Neural cell (in vitro differentiated cells): Measurements from ENCODE around the gene FRMD1. TPM values are rescaled to one million over a fixed set of nuclear protein-coding genes. Genes with fewer than 3 reads are reported as not detected.

ENCODE experiments used
- H2AFZ ChIP-seq: fragments of 200-600, 300-800 bp; sonication (generic), shearing (Covaris generic); 2 replicates; pipeline ENCODE4 v1.6.0; 2014; ENCODE audit warnings: low read depth, mild to moderate bottlenecking, antibody characterized with exemption, low read length, moderate library complexity
- H3F3A ChIP-seq: fragments of 200-600 bp; shearing (Covaris generic); 2 replicates; pipeline ENCODE4 v1.6.1; 2016; ENCODE audit warnings: mild to moderate bottlenecking, moderate library complexity, mixed read lengths, antibody characterized with exemption, low read length; ENCODE audit not compliant: insufficient read depth, poor library complexity, severe bottlenecking
- H3K27ac ChIP-seq: fragments of 200-600, 300-800 bp; sonication (generic), shearing (Covaris generic); 2 replicates; pipeline ENCODE4 v1.5.1; 2014; ENCODE audit warnings: mild to moderate bottlenecking, low read length, moderate library complexity
- H3K27me3 ChIP-seq: fragments of 300-800, 200-600 bp; sonication (generic), shearing (Covaris generic); 2 replicates; pipeline ENCODE4 v1.6.0; 2014; ENCODE audit warnings: mild to moderate bottlenecking, low read depth, low read length, moderate library complexity; ENCODE audit not compliant: insufficient read depth
- H3K36me3 ChIP-seq: fragments of 300-800, 200-600 bp; sonication (generic), shearing (Covaris generic); 2 replicates; pipeline ENCODE4 v1.5.1; 2014; ENCODE audit warnings: mild to moderate bottlenecking, antibody characterized with exemption, low read length, moderate library complexity; ENCODE audit not compliant: insufficient read depth
- H3K4me2 ChIP-seq: fragments of 300-800, 200-600 bp; sonication (generic), shearing (Covaris generic); 2 replicates; pipeline ENCODE4 v1.6.0; 2014; ENCODE audit warnings: mild to moderate bottlenecking, low read length
- H3K4me3 ChIP-seq: fragments of 300-800, 200-600 bp; sonication (generic), shearing (Covaris generic); 2 replicates; pipeline ENCODE4 v1.5.1; 2014; ENCODE audit warnings: mild to moderate bottlenecking, low read length, moderate library complexity
- H3K79me2 ChIP-seq: fragments of 200-600 bp; shearing (Covaris generic); replicated peaks from 2 replicates; pipeline ENCODE4 v1.6.0; 2014; ENCODE audit warnings: mild to moderate bottlenecking, low read length, moderate library complexity; ENCODE audit not compliant: insufficient read depth
- H3K9ac ChIP-seq: fragments of 300-800, 200-600 bp; sonication (generic), shearing (Covaris generic); 2 replicates; pipeline ENCODE4 v1.6.1; 2016; ENCODE audit warnings: mild to moderate bottlenecking, low read length, mixed read lengths
- H3K9me2 ChIP-seq: fragments of 200-600 bp; shearing (Covaris generic); 2 replicates; pipeline ENCODE4 v1.6.1; 2016; ENCODE audit warnings: mild to moderate bottlenecking, low read length, mixed read lengths; ENCODE audit not compliant: insufficient read depth
- H3K9me3 ChIP-seq: fragments of 200-600, 300-800 bp; sonication (generic), shearing (Covaris generic); 2 replicates; pipeline ENCODE4 v1.6.1; 2016; ENCODE audit warnings: mild to moderate bottlenecking, mixed run types, low read length, moderate library complexity, mixed read lengths
- H4K20me1 ChIP-seq: fragments of 200-600 bp; shearing (Covaris generic); 2 replicates; pipeline ENCODE4 v1.6.1; 2016; ENCODE audit warnings: mild to moderate bottlenecking, mixed run types; ENCODE audit not compliant: insufficient read depth
- CTCF ChIP-seq: fragments of 450-650 bp; IDR thresholded peaks from 2 replicates; pipeline ENCODE4 v1.5.1; 2014; ENCODE audit warnings: antibody characterized with exemption, mild to moderate bottlenecking, moderate library complexity; ENCODE audit not compliant: poor library complexity, severe bottlenecking
- EZH2 ChIP-seq: fragments of 200-600, 300-800 bp; shearing (Covaris generic), sonication (generic); IDR thresholded peaks from 2 replicates; pipeline ENCODE4 v1.6.1; 2014; ENCODE audit warnings: antibody characterized with exemption, low read length, borderline replicate concordance, mild to moderate bottlenecking; ENCODE audit not compliant: insufficient read depth, poor library complexity, severe bottlenecking
- MXI1 ChIP-seq: fragments of 450-650 bp; conservative IDR thresholded peaks from 2 replicates; pipeline ENCODE4 v1.6.1; 2014; ENCODE audit warnings: antibody characterized with exemption, mild to moderate bottlenecking; ENCODE audit not compliant: poor library complexity, severe bottlenecking
- POLR2AphosphoS5 ChIP-seq: IDR thresholded peaks from 2 replicates; pipeline ENCODE4 v1.6.1; 2012
- RAD21 ChIP-seq: fragments of 450-650 bp; conservative IDR thresholded peaks from 2 replicates; pipeline ENCODE4 v1.6.1; 2014; ENCODE audit warnings: antibody characterized with exemption, mild to moderate bottlenecking, moderate library complexity
- REST ChIP-seq: IDR thresholded peaks from 2 replicates; pipeline ENCODE4 v1.6.1; 2012; ENCODE audit warnings: borderline replicate concordance
- SMC3 ChIP-seq: fragments of 450-650 bp; conservative IDR thresholded peaks from 2 replicates; pipeline ENCODE4 v1.6.1; 2014; ENCODE audit warnings: antibody characterized with exemption, mild to moderate bottlenecking, moderate library complexity; ENCODE audit not compliant: poor library complexity
- TAF1 ChIP-seq: IDR thresholded peaks from 2 replicates; pipeline ENCODE4 v1.6.1; 2012; ENCODE audit warnings: low read depth
- polyA plus RNA-seq: library from polyadenylated mRNA; depleted of rRNA; stranded (reverse); fragments of >200 nt; gene quantifications from 2 replicates; pipeline ENCODE4 v1.2.3, GENCODE V29; 2014

The FRMD1 gene
- polyA plus RNA-seq, 1 donor from 2014 or later, result not detected

- Histone ChIP-seq H3K9ac (no peak overlapping the region), H3K79me2 (no peaks in the 10 kb centered on the region), H3K27ac (no peak overlapping the region), H3K27me3 (no peaks in the 10 kb centered on the region), H2AFZ (no peak overlapping the region), H3K4me3 (no peak overlapping the region), H3F3A (no peaks in the 10 kb centered on the region), H3K4me2 (no peak overlapping the region), H4K20me1 (no peaks in the 10 kb centered on the region), H3K36me3 (no peaks in the 10 kb centered on the region), H3K9me2 (no peaks in the 10 kb centered on the region), H3K9me3 (no peaks in the 10 kb centered on the region)
- TF ChIP-seq CTCF (no peak), REST (no peak), EZH2 (no peak), TAF1 (no peak), POLR2AphosphoS5 (no peak), MXI1 (no peak)
These were observed 14.7 kb downstream of the FRMD1 start for GRCh38 chr6:168064226-168064807.

GRCh38 chr6:168063431-168063830 is 15.6 kb downstream of the FRMD1 start:
- Histone ChIP-seq H3K27ac (no peak overlapping the region), H3K79me2 (no peaks in the 10 kb centered on the region), H3K4me3 (no peak overlapping the region), H3K9me2 (no peaks in the 10 kb centered on the region), H3F3A (no peaks in the 10 kb centered on the region), H3K9ac (no peak overlapping the region), H3K9me3 (no peaks in the 10 kb centered on the region), H3K4me2 (no peak overlapping the region), H4K20me1 (no peaks in the 10 kb centered on the region), H3K36me3 (no peaks in the 10 kb centered on the region), H3K27me3 (no peaks in the 10 kb centered on the region), H2AFZ (no peak overlapping the region)
- TF ChIP-seq TAF1, result no peak
- no peak for TF ChIP-seq RAD21
- TF ChIP-seq SMC3, result no peak
- no peak for TF ChIP-seq CTCF
